NCI-H2107 treated with DMSO at 0.1 percent for 48 hours (cell line): Measurements from ENCODE around the gene GPR161.

Experiments used
- DNase-seq: peaks from one replicate; lab custom pipeline; 2025; ENCODE audit not compliant: unreplicated experiment; lab: John Stamatoyannopoulos, UW

Gene GPR161

GRCh38 chr1:168110896-168111545 lies 25.7 kb downstream of the GPR161 start:
- DNase-seq, result no peak

- no peak for DNase-seq
Measured at GRCh38 chr1:168106274-168106673, 30.5 kb downstream of the GPR161 start.

- no peak for DNase-seq
Measured at GRCh38 chr1:168105846-168106245, 30.9 kb downstream of the GPR161 start.

- DNase-seq, result no peak
Measured at GRCh38 chr1:168104535-168104934, 32.2 kb downstream of the GPR161 start.

- DNase-seq, result no peak
Measured at GRCh38 chr1:168102487-168102886, 34.2 kb downstream of the GPR161 start.

- no peak for DNase-seq
Measured at GRCh38 chr1:168101336-168101735, 35.4 kb downstream of the GPR161 start.

- no peak for DNase-seq
Measured at GRCh38 chr1:168100315-168101002, 36.3 kb downstream of the GPR161 start.

GRCh38 chr1:168099337-168099801 lies 37.4 kb downstream of the GPR161 start:
- no peak for DNase-seq

GRCh38 chr1:168098534-168099320 lies 38.0 kb downstream of the GPR161 start:
- no peak for DNase-seq

- DNase-seq, result no peak
Measured at GRCh38 chr1:168097921-168098528, 38.7 kb downstream of the GPR161 start.

GRCh38 chr1:168096296-168097165 lies 40.2 kb downstream of the GPR161 start:
- no peak for DNase-seq

- DNase-seq, result no peak
Measured at GRCh38 chr1:168095476-168095875, 41.3 kb downstream of the GPR161 start.

- no peak for DNase-seq
Measured at GRCh38 chr1:168093616-168094015, 43.1 kb downstream of the GPR161 start.

- DNase-seq, result no peak
Measured at GRCh38 chr1:168092566-168093355, 44.0 kb downstream of the GPR161 start.

- no peak for DNase-seq
Measured at GRCh38 chr1:168091720-168092550, 44.8 kb downstream of the GPR161 start.

- no peak for DNase-seq
Measured at GRCh38 chr1:168091063-168091462, 45.7 kb downstream of the GPR161 start.

GRCh38 chr1:168090395-168090794 lies 46.3 kb downstream of the GPR161 start:
- no peak for DNase-seq

- DNase-seq, result no peak
Measured at GRCh38 chr1:168089979-168090337, 46.8 kb downstream of the GPR161 start.
